Esophagus squamous epithelium (tissue), 5 donors: ENCODE results near the gene ITGB6. TPM values are rescaled to one million over a fixed set of nuclear protein-coding genes. Genes with fewer than 3 reads are reported as not detected.
A peak's percentile ranks its signal among the peaks of the same experiment; 100 is the strongest.

Experiments used
- DNase-seq: peaks from one replicate; lab custom pipeline; 2025; lab: John Stamatoyannopoulos, UW
- H3K27ac ChIP-seq, 4 donors: fragments of 200-600 bp; sonication (generic); one replicate each; pipeline ENCODE4 v1.5.1; 2016 to 2019; ENCODE audit warnings: mild to moderate bottlenecking in 1 of 4
- H3K27me3 ChIP-seq, 4 donors: fragments of 200-600 bp; sonication (generic); 1 replicate in 3 of 4; 2 replicates in 1 of 4; pipeline versions ENCODE4 v1.5.1 to v1.6.0; 2017 to 2021; ENCODE audit warnings: antibody characterized with exemption in 1 of 4
- H3K36me3 ChIP-seq, 3 donors: fragments of 200-600 bp; sonication (generic); one replicate each; pipeline ENCODE4 v1.5.1; 2016 to 2019
- H3K4me1 ChIP-seq, 3 donors: fragments of 200-600 bp; sonication (generic); one replicate each; pipeline ENCODE4 v1.5.1; 2017 to 2019
- H3K4me3 ChIP-seq, 4 donors: fragments of 200-600 bp; sonication (generic); 1 replicate in 3 of 4; 2 replicates in 1 of 4; pipeline ENCODE4 v1.5.1; 2016 to 2019; ENCODE audit warnings: mild to moderate bottlenecking in 2 of 4, moderate library complexity in 1 of 4
- H3K9me3 ChIP-seq, 3 donors: fragments of 200-600 bp; sonication (generic); one replicate each; pipeline ENCODE4 v1.5.1; 2016 to 2019
- CTCF ChIP-seq, 6 experiments: fragments of 450-650 bp in 4 of 6; fragments of 200-600 bp in 2 of 6; sonication (generic) in 2 of 6; IDR thresholded peaks; one replicate each; pipeline ENCODE4 v1.5.1; 2016 to 2019; ENCODE audit warnings: antibody characterized with exemption in 6 of 6, mild to moderate bottlenecking in 4 of 6, moderate library complexity in 4 of 6
- POLR2A ChIP-seq, 4 donors: fragments of 450-650 bp; IDR thresholded peaks; one replicate each; pipeline ENCODE4 v1.6.1; 2017; ENCODE audit warnings: antibody characterized with exemption in 4 of 4, mild to moderate bottlenecking in 4 of 4, moderate library complexity in 3 of 4
- WGBS, 2 donors: methylation state at CpG; one replicate each; pipeline ENCODE4 v1.1.5; 2018; 5-methylcytosine and 5-hydroxymethylcytosine counted together
- intact Hi-C: fragments of 100-400 bp; cut with DNase I; formaldehyde crosslinking; loops from one replicate; pipeline ENCODE4 v1.15.0; 2022
- total RNA-seq, 4 donors: library from RNA; depleted of rRNA; stranded (reverse); fragments of >200 nt; gene quantifications; one replicate each; pipeline ENCODE4 v1.1.0, GENCODE V29; 2016
- donor health status: DM: yes; HTN: yes; CAD: no.

Gene ITGB6
- total RNA-seq, 4 donors from 2014 or later = 25.3 to 42.2 (median 33.6) TPM

- Histone ChIP-seq H3K36me3 (no peaks in the 10 kb centered on the region), H3K27me3 (no peaks in the 10 kb centered on the region), H3K9me3 (no peaks in the 10 kb centered on the region), H3K4me3 (no peak overlapping the region), H3K27ac (peak overlapping the region in 3 of 4 donors; percentile 20 to 54 (median 31)), H3K4me1 (peaks cover 0 to 49% (median 9%) of the 10 kb centered on the region in 3 donors)
- TF ChIP-seq POLR2A (IDR thresholded peaks at IDR 0.05) (no peak), CTCF (IDR thresholded peaks at IDR 0.05) (no peak)
- no peak for DNase-seq
- 42 to 48% methylated on average over 4 of the region's 4 CpGs for WGBS, 2 donors
- intact Hi-C loops = no loop called here
These were observed 121.9 kb downstream of the ITGB6 start for GRCh38 chr2:160077912-160078810.

GRCh38 chr2:160076914-160077313 lies 123.2 kb downstream of the ITGB6 start:
- TF ChIP-seq POLR2A (IDR thresholded peaks at IDR 0.05) (no peak), CTCF (IDR thresholded peaks at IDR 0.05) (no peak)
- WGBS, 2 donors = 64 to 69% methylated on average over 3 to 4 of the region's 4 CpGs
- no peak for DNase-seq
- Histone ChIP-seq H3K4me3 (no peak overlapping the region), H3K9me3 (no peaks in the 10 kb centered on the region), H3K27ac (peak overlapping the region in 3 of 4 donors; percentile 20 to 54 (median 31)), H3K4me1 (peaks cover 0 to 42% (median 9%) of the 10 kb centered on the region in 3 donors), H3K36me3 (no peaks in the 10 kb centered on the region), H3K27me3 (no peaks in the 10 kb centered on the region)
- intact Hi-C loops = no loop called here

GRCh38 chr2:160076241-160076640 lies 123.8 kb downstream of the ITGB6 start:
- no peak overlapping the region for H3K4me3 ChIP-seq
- intact Hi-C loops = no loop called here
- TF ChIP-seq POLR2A (IDR thresholded peaks at IDR 0.05) = no peak
- TF ChIP-seq CTCF (IDR thresholded peaks at IDR 0.05) = no peak

GRCh38 chr2:160075171-160075570 lies 124.9 kb downstream of the ITGB6 start:
- intact Hi-C loops = no loop called here
- Histone ChIP-seq H3K36me3 (no peaks in the 10 kb centered on the region), H3K27ac (no peak overlapping the region), H3K4me3 (no peak overlapping the region), H3K4me1 (peaks cover 0 to 42% (median 9%) of the 10 kb centered on the region in 3 donors), H3K9me3 (no peaks in the 10 kb centered on the region), H3K27me3 (no peaks in the 10 kb centered on the region)
- DNase-seq = no peak
- WGBS, 2 donors = 66 to 73% methylated on average over 5 of the region's 5 CpGs
- TF ChIP-seq POLR2A (IDR thresholded peaks at IDR 0.05) = no peak
- no peak for TF ChIP-seq CTCF (IDR thresholded peaks at IDR 0.05)

More at GRCh38 chr2:160076241-160076640, 123.8 kb downstream of the ITGB6 start:
- H3K27ac ChIP-seq = no peak overlapping the region
- H3K4me1 ChIP-seq = peaks cover 0 to 42% (median 9%) of the 10 kb centered on the region in 3 donors
- H3K36me3 ChIP-seq = no peaks in the 10 kb centered on the region
- no peaks in the 10 kb centered on the region for H3K9me3 ChIP-seq
- no peak for DNase-seq
- H3K27me3 ChIP-seq = no peaks in the 10 kb centered on the region
- WGBS, 2 donors = 93 to 97% methylated on average over 2 of the region's 2 CpGs

- Histone ChIP-seq H3K4me1 (peaks cover 0 to 32% (median 9%) of the 10 kb centered on the region in 3 donors), H3K27ac (no peak overlapping the region), H3K9me3 (no peaks in the 10 kb centered on the region), H3K27me3 (no peaks in the 10 kb centered on the region), H3K36me3 (no peaks in the 10 kb centered on the region), H3K4me3 (no peak overlapping the region)
- DNase-seq = no peak
- TF ChIP-seq CTCF (IDR thresholded peaks at IDR 0.05) (no peak), POLR2A (IDR thresholded peaks at IDR 0.05) (no peak)
- intact Hi-C loops = no loop called here
- 58 to 61% methylated on average over 2 of the region's 2 CpGs for WGBS, 2 donors
These were observed 126.7 kb downstream of the ITGB6 start for GRCh38 chr2:160073284-160073888.
